HEK293 (cell line): ENCODE measurements around the gene SPIRE2.

Experiments
- CTCF ChIA-PET: fragments of 350-600 bp; formaldehyde crosslinking; extraction: SDS; loops from one replicate; lab custom pipeline; 2021; ENCODE audit warnings: antibody characterized with exemption; lab: Yijun Ruan, JAX
- POLR2A ChIA-PET: fragments of 300-600 bp; formaldehyde crosslinking; extraction: SDS; loops from one replicate; lab custom pipeline; 2020; ENCODE audit warnings: antibody characterized with exemption, inconsistent platforms; lab: Yijun Ruan, JAX
- H3K27ac ChIP-seq: fragments of 200-500 bp; sonication (Bioruptor generic); 2 replicates; pipeline ENCODE4 v1.5.1; 2014; ENCODE audit warnings: low read depth, low read length, control low read depth, inconsistent platforms; ENCODE audit errors: extremely low read depth
- H3K36me3 ChIP-seq, 2 experiments: fragments of 200-500 bp in 1 of 2; sonication (Bioruptor generic) in 1 of 2; 1 replicate in 1 of 2; 2 replicates in 1 of 2; pipeline ENCODE4 v1.5.1; 2014 to 2017; ENCODE audit warnings: inconsistent platforms in 2 of 2, low read length in 2 of 2; ENCODE audit not compliant: control insufficient read depth in 2 of 2, insufficient read depth in 1 of 2
- H3K4me1 ChIP-seq: fragments of 200-500 bp; sonication (Bioruptor generic); 2 replicates; pipeline ENCODE4 v1.5.1; 2014; ENCODE audit warnings: mild to moderate bottlenecking, low read length, inconsistent platforms; ENCODE audit not compliant: control insufficient read depth, insufficient read depth
- H3K4me3 ChIP-seq: 2 replicates; pipeline ENCODE4 v1.5.1; 2011; ENCODE audit warnings: low read depth, mild to moderate bottlenecking, control low read depth, low read length, moderate library complexity
- H3K9me3 ChIP-seq: fragments of 200-500 bp; sonication (Bioruptor generic); 2 replicates; pipeline ENCODE4 v1.5.1; 2014; ENCODE audit warnings: low read depth, low read length, inconsistent platforms; ENCODE audit not compliant: control insufficient read depth, insufficient read depth
- ELK4 ChIP-seq: IDR thresholded peaks from 2 replicates; pipeline ENCODE4 v1.6.1; 2011; ENCODE audit warnings: mild to moderate bottlenecking, low read depth, low read length, borderline replicate concordance
- GLI4 ChIP-seq: fragments of 450-650 bp; formaldehyde crosslinking; IDR thresholded peaks from 2 replicates; pipeline ENCODE4 v1.5.1; 2016; ENCODE audit warnings: missing biosample characterization, missing genetic modification characterization
- HOXD13 ChIP-seq: sonication (generic); formaldehyde crosslinking; IDR thresholded peaks from 2 replicates; pipeline ENCODE4 v1.8.0; 2022; ENCODE audit warnings: missing genetic modification reagents, borderline replicate concordance
- IKZF3 ChIP-seq: fragments of 450-650 bp; IDR thresholded peaks from 2 replicates; pipeline ENCODE4 v1.5.0; 2018; ENCODE audit warnings: missing biosample characterization, mild to moderate bottlenecking, missing genetic modification characterization, moderate library complexity
- PATZ1 ChIP-seq: fragments of 450-650 bp; formaldehyde crosslinking; IDR thresholded peaks from 2 replicates; pipeline ENCODE4 v1.5.1; 2016; ENCODE audit warnings: missing biosample characterization, missing genetic modification characterization
- ZBTB48 ChIP-seq: fragments of 450-650 bp; formaldehyde crosslinking; IDR thresholded peaks from 2 replicates; pipeline ENCODE4 v1.5.1; 2016; ENCODE audit warnings: missing biosample characterization, missing genetic modification characterization
- ZNF157 ChIP-seq: fragments of 450-650 bp; formaldehyde crosslinking; IDR thresholded peaks from 2 replicates; pipeline ENCODE4 v1.5.1; 2016; ENCODE audit warnings: missing biosample characterization, missing genetic modification characterization
- ZNF23 ChIP-seq: fragments of 450-650 bp; formaldehyde crosslinking; IDR thresholded peaks from 2 replicates; pipeline ENCODE4 v1.5.1; 2016; ENCODE audit warnings: missing biosample characterization, missing genetic modification characterization, borderline replicate concordance
- ZNF239 ChIP-seq: fragments of 450-650 bp; formaldehyde crosslinking; IDR thresholded peaks from 2 replicates; pipeline ENCODE4 v1.5.1; 2016; ENCODE audit warnings: missing biosample characterization, missing genetic modification characterization
- ZNF292 ChIP-seq: fragments of 450-650 bp; formaldehyde crosslinking; IDR thresholded peaks from 2 replicates; pipeline ENCODE4 v1.5.1; 2016; ENCODE audit warnings: low read depth, missing biosample characterization, missing genetic modification characterization, borderline replicate concordance
- ZNF324 ChIP-seq: fragments of 450-650 bp; formaldehyde crosslinking; IDR thresholded peaks from 2 replicates; pipeline ENCODE4 v1.5.1; 2016; ENCODE audit warnings: missing biosample characterization, missing genetic modification characterization
- ZNF350 ChIP-seq: fragments of 450-650 bp; formaldehyde crosslinking; IDR thresholded peaks from 2 replicates; pipeline ENCODE4 v1.5.0; 2017; ENCODE audit warnings: missing biosample characterization, mild to moderate bottlenecking, missing genetic modification characterization
- ZNF488 ChIP-seq: fragments of 450-650 bp; formaldehyde crosslinking; IDR thresholded peaks from 2 replicates; pipeline ENCODE4 v1.5.1; 2016; ENCODE audit warnings: missing biosample characterization, missing genetic modification characterization
- ZNF521 ChIP-seq: fragments of 450-650 bp; formaldehyde crosslinking; IDR thresholded peaks from 2 replicates; pipeline ENCODE4 v1.5.1; 2017; ENCODE audit warnings: missing biosample characterization, mild to moderate bottlenecking, missing genetic modification characterization
- ZNF529 ChIP-seq: fragments of 450-650 bp; formaldehyde crosslinking; IDR thresholded peaks from 2 replicates; pipeline ENCODE4 v1.5.1; 2017; ENCODE audit warnings: missing genetic modification characterization, missing biosample characterization; ENCODE audit not compliant: insufficient replicate concordance
- ZNF544 ChIP-seq: fragments of 450-650 bp; formaldehyde crosslinking; IDR thresholded peaks from 2 replicates; pipeline ENCODE4 v1.5.0; 2017; ENCODE audit warnings: missing biosample characterization, missing genetic modification characterization
- ZNF571 ChIP-seq: fragments of 450-650 bp; formaldehyde crosslinking; IDR thresholded peaks from 2 replicates; pipeline ENCODE4 v1.5.0; 2017; ENCODE audit warnings: missing biosample characterization, missing genetic modification characterization
- ZNF677 ChIP-seq: fragments of 450-650 bp; IDR thresholded peaks from 2 replicates; pipeline ENCODE4 v1.5.0; 2018; ENCODE audit warnings: missing biosample characterization, mild to moderate bottlenecking, missing genetic modification characterization, moderate library complexity
- ZNF692 ChIP-seq: fragments of 450-650 bp; formaldehyde crosslinking; IDR thresholded peaks from 2 replicates; pipeline ENCODE4 v1.5.1; 2016; ENCODE audit warnings: missing biosample characterization, missing genetic modification characterization
- ZNF837 ChIP-seq: fragments of 450-650 bp; formaldehyde crosslinking; IDR thresholded peaks from 2 replicates; pipeline ENCODE4 v1.5.1; 2016; ENCODE audit warnings: missing biosample characterization, missing genetic modification characterization

The SPIRE2 gene

GRCh38 chr16:89912143-89912542 lies 83.9 kb downstream of the SPIRE2 start:
- no peak for TF ChIP-seq ZNF23 (tag by site-specific recombination)
- TF ChIP-seq ZNF692, result no peak
- TF ChIP-seq PATZ1 (tag by site-specific recombination), result no peak
- TF ChIP-seq ZBTB48 (tag by site-specific recombination), result no peak
- TF ChIP-seq ZNF571 (tag by site-specific recombination), result no peak
- TF ChIP-seq ZNF239, result no peak
- no peak for TF ChIP-seq HOXD13
- no peak for TF ChIP-seq ZNF292 (tag by site-specific recombination)
- no peak overlapping the region for H3K27ac ChIP-seq
- peaks cover 8 to 31% of the 10 kb centered on the region in 2 experiments; a peak in 2 of 3 replicates for H3K36me3 ChIP-seq
- ChIA-PET CTCF (interaction anchor here (0.7 kb wide), 1 partner anchor 10 kb away, joined by 4 read pairs; no protein-coding TSS in a partner anchor), POLR2A (no interaction called here)
- H3K4me3 ChIP-seq, result no peak overlapping the region
- H3K4me1 ChIP-seq, result no peaks in the 10 kb centered on the region
- no peaks in the 10 kb centered on the region for H3K9me3 ChIP-seq

GRCh38 chr16:89912627-89913026 lies 84.4 kb downstream of the SPIRE2 start:
- Histone ChIP-seq H3K9me3 (no peaks in the 10 kb centered on the region), H3K27ac (no peak overlapping the region), H3K4me1 (peaks cover 4% of the 10 kb centered on the region), H3K4me3 (no peak overlapping the region), H3K36me3 (peaks cover 8 to 30% of the 10 kb centered on the region in 2 experiments; a peak in 2 of 3 replicates)
- no peak for TF ChIP-seq GLI4 (tag by site-specific recombination)
- TF ChIP-seq ZNF837 (tag by site-specific recombination), result no peak
- TF ChIP-seq ZNF521 (tag by site-specific recombination), result no peak
- no peak for TF ChIP-seq ELK4
- TF ChIP-seq ZNF488 (tag by site-specific recombination), result no peak
- TF ChIP-seq ZNF529 (tag by site-specific recombination), result no peak
- no peak for TF ChIP-seq ZNF324
- no peak for TF ChIP-seq ZNF157 (tag by site-specific recombination)
- TF ChIP-seq ZNF544 (tag by site-specific recombination), result no peak
- TF ChIP-seq ZNF350, result no peak
- no peak for TF ChIP-seq ZNF677 (tag by site-specific recombination)
- no peak for TF ChIP-seq IKZF3 (tag by site-specific recombination)
- POLR2A ChIA-PET, result interaction anchor here (0.6 kb wide), 1 partner anchor 39 kb away, joined by 4 read pairs; the partner anchor contains the start of gene TCF25
- CTCF ChIA-PET, result interaction anchor here (0.6 kb wide), 1 partner anchor 577 kb away, joined by 3 read pairs; no protein-coding TSS in a partner anchor
